K562 (cell line): Measurements from ENCODE around the gene CYP17A1. TPM values are rescaled to one million over a fixed set of nuclear protein-coding genes. Genes with fewer than 3 reads are reported as not detected.
"Not testable (repeated sequence)": the region's sequence is repeated elsewhere in the genome, so short reads cannot be mapped to it uniquely, and the experiment has no call there.

Source experiments
- ATF7 ChIP-seq: fragments of 450-650 bp; IDR thresholded peaks from 2 replicates; pipeline ENCODE4 v1.7.1; 2014; ENCODE audit warnings: mild to moderate bottlenecking, moderate library complexity
- CREM ChIP-seq: IDR thresholded peaks from 2 replicates; pipeline ENCODE4 v1.6.1; 2014; ENCODE audit warnings: antibody characterized with exemption, low read depth
- DPF2 ChIP-seq: fragments of 450-650 bp; IDR thresholded peaks from 2 replicates; pipeline ENCODE4 v1.6.1; 2016
- EHMT2 ChIP-seq: fragments of 450-650 bp; IDR thresholded peaks from 2 replicates; pipeline ENCODE4 v1.6.1; 2018; ENCODE audit warnings: antibody characterized with exemption
- EP400 ChIP-seq: fragments of 450-650 bp; IDR thresholded peaks from 2 replicates; pipeline ENCODE4 v1.6.1; 2017; ENCODE audit warnings: antibody characterized with exemption, mild to moderate bottlenecking, moderate library complexity
- FOS ChIP-seq: IDR thresholded peaks from 3 replicates; pipeline ENCODE4 v1.6.1; 2011; ENCODE audit not compliant: insufficient read length; ENCODE audit errors: extremely low read depth
- GATAD2A ChIP-seq: fragments of 450-650 bp; IDR thresholded peaks from 2 replicates; pipeline ENCODE4 v1.6.1; 2017
- JUND ChIP-seq, 2 experiments: IDR thresholded peaks; 2 replicates in 1 of 2; 3 replicates in 1 of 2; pipeline ENCODE4 v1.6.1; 2011; ENCODE audit warnings: borderline replicate concordance in 2 of 2, low read depth in 2 of 2, low read length in 2 of 2, improper control_type of control experiment in 1 of 2, missing biosample characterization in 1 of 2, missing genetic modification characterization in 1 of 2, missing genetic modification reagents in 1 of 2
- SMARCA4 ChIP-seq: fragments of 450-650 bp; IDR thresholded peaks from 2 replicates; pipeline ENCODE4 v1.6.1; 2016
- SMARCE1 ChIP-seq: fragments of 450-650 bp; IDR thresholded peaks from 2 replicates; pipeline ENCODE4 v1.7.1; 2016; ENCODE audit warnings: mild to moderate bottlenecking
- SOX6 ChIP-seq: fragments of 450-650 bp; IDR thresholded peaks from 2 replicates; pipeline ENCODE4 v1.6.1; 2014; ENCODE audit warnings: mild to moderate bottlenecking
- TFAP4 ChIP-seq: sonication (generic); formaldehyde crosslinking; IDR thresholded peaks from 2 replicates; pipeline ENCODE4 v1.8.0; 2022; ENCODE audit warnings: missing genetic modification reagents, mild to moderate bottlenecking, moderate library complexity, borderline replicate concordance
- ZBTB7A ChIP-seq: IDR thresholded peaks from 2 replicates; pipeline ENCODE4 v1.6.1; 2011; ENCODE audit warnings: low read depth, mild to moderate bottlenecking, low read length, moderate library complexity, borderline replicate concordance; ENCODE audit not compliant: control insufficient read depth
- ZNF384 ChIP-seq: IDR thresholded peaks from 2 replicates; pipeline ENCODE4 v1.6.1; 2012; ENCODE audit warnings: low read depth, low read length, improper control_type of control experiment
- polyA plus RNA-seq, 8 experiments: library from polyadenylated mRNA; depleted of rRNA in 4 of 8; stranded (reverse) in 5 of 8; unstranded in 3 of 8; fragments of >200 nt; fragmentation: Nextera tagmentation in 2 of 8; fragmentation: Illumina TruSeq in 1 of 8; extraction: Ambion mirVana in 2 of 8; extraction: Trizol in 1 of 8; gene quantifications; 2 replicates each; pipeline versions ENCODE4 v1.2.1 to v1.2.3, GENCODE V29; 2011 to 2014; ENCODE audit warnings: inconsistent platforms in 1 of 8, missing spikeins in 1 of 8
- total RNA-seq, 7 experiments: library from RNA; depleted of rRNA in 6 of 7; stranded (reverse); fragments of >200 nt in 6 of 7; fragmentation: Illumina TruSeq in 2 of 7; extraction: Trizol in 2 of 7; gene quantifications; 2 replicates each; pipeline versions ENCODE4 v1.2.1 to v1.2.3, GENCODE V29; 2011 to 2021; ENCODE audit warnings: low replicate concordance in 1 of 7
- TF ChIP-seq, protein P1 (sequence below), 2 experiments: fragments of 450-650 bp in 1 of 2; sonication (generic) in 1 of 2; formaldehyde crosslinking in 1 of 2; IDR thresholded peaks in 1 of 2; conservative IDR thresholded peaks in 1 of 2; 2 replicates each; pipeline versions ENCODE4 v1.6.1 to v1.8.1; 2016 to 2023; ENCODE audit warnings: mild to moderate bottlenecking in 2 of 2, moderate library complexity in 2 of 2, inconsistent platforms in 1 of 2, missing genetic modification reagents in 1 of 2
- TF ChIP-seq, protein P2 (sequence below), 2 experiments: fragments of 450-650 bp; conservative IDR thresholded peaks; 2 replicates each; pipeline ENCODE4 v1.6.1; 2017; ENCODE audit warnings: mild to moderate bottlenecking in 2 of 2, moderate library complexity in 2 of 2
- TF ChIP-seq, protein P3 (sequence below): fragments of 450-650 bp; IDR thresholded peaks from 2 replicates; pipeline ENCODE4 v1.6.1; 2016
- TF ChIP-seq, protein P4 (sequence below), 2 experiments: fragments of 250-450 bp in 1 of 2; fragments of 450-650 bp in 1 of 2; sonication (Bioruptor Pico) in 1 of 2; IDR thresholded peaks; 2 replicates each; pipeline versions ENCODE4 v1.6.1 to v1.8.0; 2016 to 2021; ENCODE audit warnings: mild to moderate bottlenecking in 2 of 2, moderate library complexity in 2 of 2, missing compliant biosample characterization in 1 of 2, missing genetic modification characterization in 1 of 2

CYP17A1 gene
- total and polyA plus RNA-seq, 9 of the 15 experiments (the other 6 are each of a cell fraction or from before 2014, with no cell fraction given): 2.3 TPM; not detected in 8

DNA sequence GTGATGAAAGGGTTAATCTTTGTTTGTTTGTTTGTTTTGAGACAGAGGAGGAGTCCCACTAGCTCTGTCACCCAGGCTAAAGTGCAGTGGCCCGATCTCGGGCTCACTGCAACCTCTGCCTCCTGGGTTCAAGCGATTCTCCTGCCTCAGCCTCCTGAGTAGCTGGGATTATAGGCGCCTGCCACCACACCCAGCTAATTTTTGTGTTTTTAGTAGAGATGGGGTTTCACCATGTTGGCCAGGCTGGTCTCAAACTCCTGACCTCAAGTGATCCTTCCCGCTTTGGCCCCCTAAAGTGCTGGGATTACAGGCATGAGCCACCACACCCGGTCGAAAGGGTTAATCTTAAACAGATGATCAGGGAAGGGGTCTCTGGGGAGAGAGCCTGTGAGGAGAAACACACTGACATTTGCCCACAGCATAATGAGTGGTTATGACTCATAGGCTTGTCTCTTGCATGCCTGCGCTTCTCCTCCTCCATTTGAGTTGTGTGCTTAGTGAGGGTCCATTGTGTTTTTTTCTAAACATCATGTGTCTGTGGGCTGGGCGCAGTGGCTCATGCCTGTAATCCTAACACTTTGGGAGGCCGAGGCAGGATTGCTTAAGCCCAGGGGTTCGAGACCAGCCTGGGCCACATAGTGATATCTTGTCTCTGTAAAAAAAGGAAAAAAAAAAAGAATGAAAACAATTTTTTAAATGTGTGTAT is 18.7 kb upstream of the CYP17A1 start (continued):
- TF ChIP-seq TFAP4 (CRISPR knock-in tag): peak; percentile 66; the same call in 1 of the 2 replicates
- TF ChIP-seq SMARCE1: peak; percentile 73
- TF ChIP-seq JUND (IDR thresholded peaks at IDR 0.05; ENCODE audit: borderline replicate concordance, low read depth, low read length): peak; percentile 90
- peak; percentile 85; the same call in 2 of the 3 replicates for TF ChIP-seq JUND (tag; IDR thresholded peaks at IDR 0.05; ENCODE audit: borderline replicate concordance, low read depth, low read length)
- peak; percentile 55 for TF ChIP-seq DPF2
- 0 out of 2 replicates have a peak, but pooled peaks have one; percentile 16 for TF ChIP-seq EP400
- peak; percentile 68; the same call in 1 of the 2 replicates for TF ChIP-seq ZBTB7A
- 0 out of 2 replicates have a peak, but pooled peaks have one; percentile 23 for TF ChIP-seq ATF7
- TF ChIP-seq GATAD2A: 0 out of 2 replicates have a peak, but pooled peaks have one; percentile 14
- TF ChIP-seq, protein P1, sequence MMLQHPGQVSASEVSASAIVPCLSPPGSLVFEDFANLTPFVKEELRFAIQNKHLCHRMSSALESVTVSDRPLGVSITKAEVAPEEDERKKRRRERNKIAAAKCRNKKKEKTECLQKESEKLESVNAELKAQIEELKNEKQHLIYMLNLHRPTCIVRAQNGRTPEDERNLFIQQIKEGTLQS (IDR thresholded peaks at IDR 0.05): peak; percentile 91
- TF ChIP-seq, protein P1 (CRISPR knock-in tag; conservative IDR thresholded peaks at IDR 0.05): not testable (repeated sequence)
- TF ChIP-seq SOX6: peak; percentile 54; the same call in 1 of the 2 replicates
- TF ChIP-seq, protein P2, sequence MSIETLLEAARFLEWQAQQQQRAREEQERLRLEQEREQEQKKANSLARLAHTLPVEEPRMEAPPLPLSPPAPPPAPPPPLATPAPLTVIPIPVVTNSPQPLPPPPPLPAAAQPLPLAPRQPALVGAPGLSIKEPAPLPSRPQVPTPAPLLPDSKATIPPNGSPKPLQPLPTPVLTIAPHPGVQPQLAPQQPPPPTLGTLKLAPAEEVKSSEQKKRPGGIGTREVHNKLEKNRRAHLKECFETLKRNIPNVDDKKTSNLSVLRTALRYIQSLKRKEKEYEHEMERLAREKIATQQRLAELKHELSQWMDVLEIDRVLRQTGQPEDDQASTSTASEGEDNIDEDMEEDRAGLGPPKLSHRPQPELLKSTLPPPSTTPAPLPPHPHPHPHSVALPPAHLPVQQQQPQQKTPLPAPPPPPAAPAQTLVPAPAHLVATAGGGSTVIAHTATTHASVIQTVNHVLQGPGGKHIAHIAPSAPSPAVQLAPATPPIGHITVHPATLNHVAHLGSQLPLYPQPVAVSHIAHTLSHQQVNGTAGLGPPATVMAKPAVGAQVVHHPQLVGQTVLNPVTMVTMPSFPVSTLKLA (conservative IDR thresholded peaks at IDR 0.05): peak in 1 of 2 experiments; percentile 50; a peak in 1 of 4 replicates
- TF ChIP-seq EHMT2: 0 out of 2 replicates have a peak, but pooled peaks have one; percentile 7
- TF ChIP-seq FOS: peak; percentile 26
- peak; percentile 65 for TF ChIP-seq ZNF384
- peak; percentile 67 for TF ChIP-seq SMARCA4
- TF ChIP-seq, protein P3, sequence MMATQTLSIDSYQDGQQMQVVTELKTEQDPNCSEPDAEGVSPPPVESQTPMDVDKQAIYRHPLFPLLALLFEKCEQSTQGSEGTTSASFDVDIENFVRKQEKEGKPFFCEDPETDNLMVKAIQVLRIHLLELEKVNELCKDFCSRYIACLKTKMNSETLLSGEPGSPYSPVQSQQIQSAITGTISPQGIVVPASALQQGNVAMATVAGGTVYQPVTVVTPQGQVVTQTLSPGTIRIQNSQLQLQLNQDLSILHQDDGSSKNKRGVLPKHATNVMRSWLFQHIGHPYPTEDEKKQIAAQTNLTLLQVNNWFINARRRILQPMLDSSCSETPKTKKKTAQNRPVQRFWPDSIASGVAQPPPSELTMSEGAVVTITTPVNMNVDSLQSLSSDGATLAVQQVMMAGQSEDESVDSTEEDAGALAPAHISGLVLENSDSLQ: peak; percentile 23; the same call in 1 of the 2 replicates
- TF ChIP-seq CREM: 0 out of 2 replicates have a peak, but pooled peaks have one; percentile 27
- TF ChIP-seq, protein P4, sequence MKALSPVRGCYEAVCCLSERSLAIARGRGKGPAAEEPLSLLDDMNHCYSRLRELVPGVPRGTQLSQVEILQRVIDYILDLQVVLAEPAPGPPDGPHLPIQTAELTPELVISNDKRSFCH (CRISPR knock-in tag; IDR thresholded peaks at IDR 0.05): not testable (repeated sequence)
- TF ChIP-seq, protein P4 (tag; IDR thresholded peaks at IDR 0.05): peak; percentile 53; the same call in 1 of the 2 replicates
- TF ChIP-seq, all 486 proteins: peak for 28; not testable (repeated sequence) for 458
